Ovary (tissue), 9 donors: Measurements from ENCODE around the gene ABHD16A. TPM values are rescaled to one million over a fixed set of nuclear protein-coding genes. Genes with fewer than 3 reads are reported as not detected.

Experiments
- DNase-seq, 5 donors: peaks; one replicate each; pipeline ENCODE4 v3.0.0-alpha.2; 2019 to 2020
- H3K27ac ChIP-seq, 2 donors: fragments of 200-600 bp; one replicate each; pipeline versions ENCODE4 v1.5.1 to v1.8.0; 2019 to 2022
- H3K27me3 ChIP-seq: fragments of 200-600 bp; one replicate; pipeline ENCODE4 v1.8.0; 2022
- H3K36me3 ChIP-seq: fragments of 200-600 bp; sonication (generic); one replicate; pipeline ENCODE4 v1.5.1; 2019
- H3K4me1 ChIP-seq: one replicate; pipeline ENCODE4 v1.8.1; 2013; ENCODE audit warnings: mild to moderate bottlenecking, moderate library complexity; ENCODE audit not compliant: insufficient read depth
- H3K4me3 ChIP-seq: fragments of 200-600 bp; sonication (generic); one replicate; pipeline ENCODE4 v1.5.1; 2017
- H3K9me3 ChIP-seq, 2 donors: fragments of 200-600 bp in 1 of 2; sonication (generic) in 1 of 2; one replicate each; pipeline versions ENCODE4 v1.5.1 to v1.8.1; 2013 to 2019; ENCODE audit warnings: mild to moderate bottlenecking in 1 of 2, moderate library complexity in 1 of 2
- CTCF ChIP-seq, 3 donors: fragments of 450-650 bp in 2 of 3; fragments of 200-600 bp in 1 of 3; IDR thresholded peaks; one replicate each; pipeline versions ENCODE4 v1.5.1 to v1.8.0; 2016 to 2022; ENCODE audit warnings: antibody characterized with exemption in 3 of 3, mild to moderate bottlenecking in 1 of 3
- EP300 ChIP-seq: sonication (generic); formaldehyde crosslinking; IDR thresholded peaks from one replicate; pipeline ENCODE4 v1.6.1; 2017; ENCODE audit warnings: antibody characterized with exemption
- POLR2A ChIP-seq: fragments of 450-650 bp; IDR thresholded peaks from one replicate; pipeline ENCODE4 v1.6.1; 2017; ENCODE audit warnings: antibody characterized with exemption, mild to moderate bottlenecking, moderate library complexity
- WGBS, 3 donors: extraction: QIAGEN DNeasy Blood & Tissue Kit in 1 of 3; methylation state at CpG; one replicate each; pipeline versions ENCODE4 v1.1.5 to v1.1.7; 2013 to 2017; 5-methylcytosine and 5-hydroxymethylcytosine counted together
- intact Hi-C, 4 donors: fragments of 100-400 bp; cut with DNase I; formaldehyde crosslinking; loops; one replicate each; pipeline versions ENCODE4 v1.11.0 to v1.15.1; 2022 to 2023
- polyA plus RNA-seq, 2 donors: library from polyadenylated mRNA; stranded (reverse); fragments of 200-250 nt in 1 of 2; fragments of 350-450 nt in 1 of 2; fragmentation: Illumina TruSeq in 1 of 2; extraction: RNeasy Lipid Tissue Mini Kit (QIAGEN cat#74804) in 1 of 2; gene quantifications; one replicate each; pipeline ENCODE4 v1.2.3, GENCODE V29; 2013 to 2014
- total RNA-seq, 7 donors: library from RNA; depleted of rRNA in 2 of 7; stranded (reverse); fragments of >200 nt in 2 of 7; fragmentation: NEBNext Ultra II Directional in 3 of 7; extraction: Animal tissue kit (Norgen Biotek cat#: 25700) in 3 of 7; gene quantifications; one replicate each; pipeline versions ENCODE4 v1.1.0 to v1.2.4, GENCODE V29; 2016 to 2023
- donor health status: DM: no; HTN: no; CAD: no; lungs with moderate emphysema.
- donor health status: DM: no; HTN: no; CAD: no.
- donor health status: Bipolar disorder and iron deficiency.
- donor health status: DM: yes; HTN: yes; CAD: no.
- donor health status: DM: no; HTN: no; CAD: no.
- donor health status: DM: yes; HTN: yes; CAD: no.

Gene ABHD16A
- total and polyA plus RNA-seq, 9 donors: 25.4 to 60.4 (median 36.7) TPM

- H3K4me1 ChIP-seq: no peaks in the 10 kb centered on the region
- H3K4me3 ChIP-seq: no peak overlapping the region
- no peaks in the 10 kb centered on the region for H3K36me3 ChIP-seq
- H3K27me3 ChIP-seq: no peaks in the 10 kb centered on the region
- 29 to 42% (median 34%) methylated on average over 5 of the region's 5 CpGs for WGBS, 3 donors
- H3K27ac ChIP-seq: no peak overlapping the region
- intact Hi-C loops: no loop called here
- TF ChIP-seq EP300 (no peak), POLR2A (no peak), CTCF (IDR thresholded peaks at IDR 0.05) (no peak)
- no peak for DNase-seq
- no peaks in the 10 kb centered on the region for H3K9me3 ChIP-seq
These were observed 11.0 kb upstream of the ABHD16A start for GRCh38 chr6:31713991-31714684.

- intact Hi-C loops: no loop called here
- H3K27ac ChIP-seq: no peak overlapping the region
- no peak overlapping the region for H3K4me3 ChIP-seq
- WGBS, 3 donors: 64 to 72% (median 64%) methylated on average over 4 of the region's 4 CpGs
- H3K36me3 ChIP-seq: no peaks in the 10 kb centered on the region
- no peaks in the 10 kb centered on the region for H3K4me1 ChIP-seq
- no peak for DNase-seq
- no peaks in the 10 kb centered on the region for H3K27me3 ChIP-seq
- H3K9me3 ChIP-seq: no peaks in the 10 kb centered on the region
- TF ChIP-seq CTCF (IDR thresholded peaks at IDR 0.05) (no peak), EP300 (no peak), POLR2A (no peak)
These were observed 10.3 kb upstream of the ABHD16A start for GRCh38 chr6:31713465-31713864.

GRCh38 chr6:31712296-31712695 lies 9.2 kb upstream of the ABHD16A start:
- 81 to 86% (median 86%) methylated on average over 8 of the region's 8 CpGs for WGBS, 3 donors
- Histone ChIP-seq H3K4me1 (no peaks in the 10 kb centered on the region), H3K9me3 (no peaks in the 10 kb centered on the region), H3K4me3 (no peak overlapping the region), H3K27ac (no peak overlapping the region), H3K36me3 (no peaks in the 10 kb centered on the region), H3K27me3 (no peaks in the 10 kb centered on the region)
- intact Hi-C loops: no loop called here
- DNase-seq: no peak
- no peak for TF ChIP-seq CTCF (IDR thresholded peaks at IDR 0.05)
- no peak for TF ChIP-seq POLR2A
- no peak for TF ChIP-seq EP300

- Histone ChIP-seq H3K4me1 (no peaks in the 10 kb centered on the region), H3K9me3 (no peaks in the 10 kb centered on the region), H3K4me3 (no peak overlapping the region), H3K27ac (no peak overlapping the region), H3K27me3 (no peaks in the 10 kb centered on the region), H3K36me3 (no peaks in the 10 kb centered on the region)
- WGBS, 3 donors: 55 to 66% (median 55%) methylated on average over 8 of the region's 8 CpGs
- TF ChIP-seq CTCF (IDR thresholded peaks at IDR 0.05) (no peak), POLR2A (no peak), EP300 (no peak)
- intact Hi-C loops: no loop called here
- no peak for DNase-seq
These were observed 8.1 kb upstream of the ABHD16A start for GRCh38 chr6:31711233-31711632.
